Ovary (tissue), 3 donors: ENCODE data around the gene LRRC4C.

ENCODE experiments used
- EP300 ChIP-seq: sonication (generic); formaldehyde crosslinking; IDR thresholded peaks from one replicate; pipeline ENCODE4 v1.6.1; 2017; ENCODE audit warnings: antibody characterized with exemption
- TF ChIP-seq, protein P1 (sequence below), 3 donors: fragments of 450-650 bp in 2 of 3; fragments of 200-600 bp in 1 of 3; IDR thresholded peaks; one replicate each; pipeline versions ENCODE4 v1.5.1 to v1.8.0; 2016 to 2022; ENCODE audit warnings: antibody characterized with exemption in 3 of 3, mild to moderate bottlenecking in 1 of 3
- donor health status: DM: no; HTN: no; CAD: no.

DNA sequence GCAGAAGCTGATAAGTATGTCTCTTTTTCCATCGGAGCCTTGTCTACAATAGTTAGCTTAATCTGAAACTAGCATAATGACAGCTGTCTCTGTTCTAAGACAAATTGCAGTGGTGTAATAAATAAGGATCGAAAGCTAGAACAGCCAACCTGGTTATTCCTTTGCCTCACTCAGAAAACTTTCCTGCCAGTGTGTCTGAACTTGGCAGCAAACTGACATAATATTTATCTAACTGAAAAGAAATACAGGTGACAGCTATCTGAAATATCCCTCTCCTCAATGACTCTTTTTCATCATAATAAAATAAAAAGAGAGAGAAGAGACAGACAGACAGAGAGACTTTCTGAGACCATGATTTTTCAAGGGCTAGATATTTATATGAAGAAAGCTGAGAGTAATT, 642.5 kb downstream of the LRRC4C start:
- TF ChIP-seq, protein P1, sequence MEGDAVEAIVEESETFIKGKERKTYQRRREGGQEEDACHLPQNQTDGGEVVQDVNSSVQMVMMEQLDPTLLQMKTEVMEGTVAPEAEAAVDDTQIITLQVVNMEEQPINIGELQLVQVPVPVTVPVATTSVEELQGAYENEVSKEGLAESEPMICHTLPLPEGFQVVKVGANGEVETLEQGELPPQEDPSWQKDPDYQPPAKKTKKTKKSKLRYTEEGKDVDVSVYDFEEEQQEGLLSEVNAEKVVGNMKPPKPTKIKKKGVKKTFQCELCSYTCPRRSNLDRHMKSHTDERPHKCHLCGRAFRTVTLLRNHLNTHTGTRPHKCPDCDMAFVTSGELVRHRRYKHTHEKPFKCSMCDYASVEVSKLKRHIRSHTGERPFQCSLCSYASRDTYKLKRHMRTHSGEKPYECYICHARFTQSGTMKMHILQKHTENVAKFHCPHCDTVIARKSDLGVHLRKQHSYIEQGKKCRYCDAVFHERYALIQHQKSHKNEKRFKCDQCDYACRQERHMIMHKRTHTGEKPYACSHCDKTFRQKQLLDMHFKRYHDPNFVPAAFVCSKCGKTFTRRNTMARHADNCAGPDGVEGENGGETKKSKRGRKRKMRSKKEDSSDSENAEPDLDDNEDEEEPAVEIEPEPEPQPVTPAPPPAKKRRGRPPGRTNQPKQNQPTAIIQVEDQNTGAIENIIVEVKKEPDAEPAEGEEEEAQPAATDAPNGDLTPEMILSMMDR (IDR thresholded peaks at IDR 0.05), result no peak
- no peak for TF ChIP-seq EP300
